ENCODE measurements around the gene SEMA3B.
"Not testable (repeated sequence)": the region's sequence is repeated elsewhere in the genome, so short reads cannot be mapped to it uniquely, and the experiment has no call there.

Gene SEMA3B

GRCh38 chr3:50293079-50293801 lies 24.3 kb downstream of the SEMA3B start:
- no peak for DNase-seq (ENCODE audit: low read depth, low spot score)

GRCh38 chr3:50294089-50294488 lies 25.1 kb downstream of the SEMA3B start:
- DNase-seq (ENCODE audit: low read depth, low spot score): no peak

GRCh38 chr3:50294492-50295403 lies 25.8 kb downstream of the SEMA3B start:
- no peak for DNase-seq (ENCODE audit: low read depth, low spot score)

- no peak for DNase-seq (ENCODE audit: low read depth, low spot score)
Measured at GRCh38 chr3:50295553-50296431, 26.8 kb downstream of the SEMA3B start.

- DNase-seq (ENCODE audit: low read depth, low spot score): peak; percentile 0
Measured at GRCh38 chr3:50296721-50297383, 27.9 kb downstream of the SEMA3B start.

- DNase-seq (ENCODE audit: low read depth, low spot score): peak; percentile 0
Measured at GRCh38 chr3:50297384-50297775, 28.4 kb downstream of the SEMA3B start.

- peak; percentile 1 for DNase-seq (ENCODE audit: low read depth, low spot score)
Measured at GRCh38 chr3:50297896-50298725, 29.2 kb downstream of the SEMA3B start.

GRCh38 chr3:50298836-50299637 lies 30.1 kb downstream of the SEMA3B start, which contains the start of the genes HYAL3 and NAA80:
TSS of gene HYAL3 (minus strand) at chr3:50299405. CDS start at chr3:50295602, 3,803 bp downstream.
TSS of gene NAA80 (minus strand) at chr3:50299405. CDS start at chr3:50297463, 1,942 bp downstream.
- peak; percentile 100 for DNase-seq (ENCODE audit: low read depth, low spot score)

GRCh38 chr3:50299638-50299928 lies 30.6 kb downstream of the SEMA3B start:
- DNase-seq (ENCODE audit: low read depth, low spot score): no peak

GRCh38 chr3:50299929-50300680 lies 31.2 kb downstream of the SEMA3B start:
- DNase-seq (ENCODE audit: low read depth, low spot score): no peak

- DNase-seq (ENCODE audit: low read depth, low spot score): no peak
Measured at GRCh38 chr3:50300681-50301254, 31.8 kb downstream of the SEMA3B start.

GRCh38 chr3:50302095-50303012 lies 33.4 kb downstream of the SEMA3B start:
- DNase-seq (ENCODE audit: low read depth, low spot score): no peak

GRCh38 chr3:50303013-50303815 lies 34.3 kb downstream of the SEMA3B start, which contains the start of gene HYAL1:
TSS of gene HYAL1 (minus strand) at chr3:50303574. CDS start at chr3:50302956, 618 bp downstream.
- no peak for DNase-seq (ENCODE audit: low read depth, low spot score)

GRCh38 chr3:50304601-50305000 lies 35.7 kb downstream of the SEMA3B start:
- peak; percentile 54 for DNase-seq (ENCODE audit: low read depth, low spot score)

- DNase-seq (ENCODE audit: low read depth, low spot score): not testable (repeated sequence)
Measured at GRCh38 chr3:50312041-50312440, 43.1 kb downstream of the SEMA3B start.

GRCh38 chr3:50314342-50314741 lies 45.4 kb downstream of the SEMA3B start:
- DNase-seq (ENCODE audit: low read depth, low spot score): no peak
